Esophagus muscularis mucosa (tissue), 3 donors: ENCODE measurements around the gene ANAPC10.
"Not testable (repeated sequence)": the region's sequence is repeated elsewhere in the genome, so short reads cannot be mapped to it uniquely, and the experiment has no call there.

Experiments
- POLR2A ChIP-seq: fragments of 450-650 bp; IDR thresholded peaks from one replicate; pipeline ENCODE4 v1.6.1; 2017; ENCODE audit warnings: antibody characterized with exemption, moderate library complexity, mild to moderate bottlenecking, low read depth
- POLR2AphosphoS5 ChIP-seq, 2 donors: sonication (generic); formaldehyde crosslinking; IDR thresholded peaks; one replicate each; pipeline ENCODE4 v1.6.1; 2017; ENCODE audit warnings: antibody characterized with exemption in 2 of 2
- TF ChIP-seq, protein P1 (sequence below), 3 experiments: fragments of 200-600 bp in 2 of 3; fragments of 450-650 bp in 1 of 3; sonication (generic) in 2 of 3; IDR thresholded peaks; one replicate each; pipeline ENCODE4 v1.5.1; 2017 to 2019; ENCODE audit warnings: antibody characterized with exemption in 3 of 3, mild to moderate bottlenecking in 2 of 3, moderate library complexity in 1 of 3

DNA sequence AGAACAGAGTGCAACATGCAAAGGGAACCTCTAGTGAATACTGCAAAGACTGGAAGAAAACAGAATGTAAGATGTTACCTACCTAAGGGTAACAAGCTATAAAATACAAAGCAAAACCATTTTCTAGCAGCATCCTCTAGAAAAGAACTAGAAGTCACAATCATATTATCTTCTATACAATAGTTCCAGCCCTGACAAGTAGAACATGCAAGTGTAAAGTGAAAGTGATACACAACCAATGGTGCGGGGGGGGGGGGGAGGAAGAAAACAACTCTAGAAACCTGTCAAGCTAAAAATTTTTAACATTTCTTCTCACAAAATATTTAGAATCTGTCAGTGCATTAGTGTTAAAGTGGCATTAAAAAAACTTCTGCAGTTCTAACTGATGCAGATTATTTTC is 38.2 kb upstream of the ANAPC10 start:
- TF ChIP-seq POLR2A; POLR2AphosphoS5 (IDR thresholded peaks at IDR 0.05): not testable (repeated sequence)
- TF ChIP-seq, protein P1, sequence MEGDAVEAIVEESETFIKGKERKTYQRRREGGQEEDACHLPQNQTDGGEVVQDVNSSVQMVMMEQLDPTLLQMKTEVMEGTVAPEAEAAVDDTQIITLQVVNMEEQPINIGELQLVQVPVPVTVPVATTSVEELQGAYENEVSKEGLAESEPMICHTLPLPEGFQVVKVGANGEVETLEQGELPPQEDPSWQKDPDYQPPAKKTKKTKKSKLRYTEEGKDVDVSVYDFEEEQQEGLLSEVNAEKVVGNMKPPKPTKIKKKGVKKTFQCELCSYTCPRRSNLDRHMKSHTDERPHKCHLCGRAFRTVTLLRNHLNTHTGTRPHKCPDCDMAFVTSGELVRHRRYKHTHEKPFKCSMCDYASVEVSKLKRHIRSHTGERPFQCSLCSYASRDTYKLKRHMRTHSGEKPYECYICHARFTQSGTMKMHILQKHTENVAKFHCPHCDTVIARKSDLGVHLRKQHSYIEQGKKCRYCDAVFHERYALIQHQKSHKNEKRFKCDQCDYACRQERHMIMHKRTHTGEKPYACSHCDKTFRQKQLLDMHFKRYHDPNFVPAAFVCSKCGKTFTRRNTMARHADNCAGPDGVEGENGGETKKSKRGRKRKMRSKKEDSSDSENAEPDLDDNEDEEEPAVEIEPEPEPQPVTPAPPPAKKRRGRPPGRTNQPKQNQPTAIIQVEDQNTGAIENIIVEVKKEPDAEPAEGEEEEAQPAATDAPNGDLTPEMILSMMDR (IDR thresholded peaks at IDR 0.05) = not testable (repeated sequence)
